Skeletal muscle tissue (tissue), 4 donors: ENCODE data around the gene ADRA2A. TPM values are rescaled to one million over a fixed set of nuclear protein-coding genes. Genes with fewer than 3 reads are reported as not detected.

ENCODE experiments used
- H3K27ac ChIP-seq: one replicate; pipeline ENCODE4 v1.7.0; 2013; ENCODE audit warnings: mild to moderate bottlenecking, low read depth, low read length, inconsistent platforms
- H3K27me3 ChIP-seq, 3 donors: one replicate each; pipeline ENCODE4 v1.7.0; 2013; ENCODE audit warnings: low read length in 3 of 3; ENCODE audit not compliant: control insufficient read depth in 3 of 3, insufficient read depth in 3 of 3
- H3K36me3 ChIP-seq, 3 donors: one replicate each; pipeline ENCODE4 v1.7.0; 2013; ENCODE audit warnings: low read length in 3 of 3; ENCODE audit not compliant: control insufficient read depth in 3 of 3, insufficient read depth in 3 of 3
- H3K4me1 ChIP-seq, 3 donors: one replicate each; pipeline ENCODE4 v1.7.0; 2013; ENCODE audit warnings: low read length in 3 of 3, mild to moderate bottlenecking in 3 of 3; ENCODE audit not compliant: control insufficient read depth in 3 of 3, insufficient read depth in 3 of 3
- H3K4me3 ChIP-seq, 3 donors: one replicate each; pipeline ENCODE4 v1.7.0; 2013; ENCODE audit warnings: low read length in 3 of 3
- H3K9ac ChIP-seq, 3 donors: one replicate each; pipeline ENCODE4 v1.7.0; 2013; ENCODE audit warnings: low read length in 3 of 3, mild to moderate bottlenecking in 3 of 3, moderate library complexity in 2 of 3, low read depth in 1 of 3
- H3K9me3 ChIP-seq, 3 donors: one replicate each; pipeline ENCODE4 v1.7.0; 2013; ENCODE audit warnings: low read length in 3 of 3; ENCODE audit not compliant: control insufficient read depth in 3 of 3
- total RNA-seq: library from RNA; depleted of rRNA; stranded (reverse); fragments of >200 nt; gene quantifications from one replicate; pipeline ENCODE4 v1.2.3, GENCODE V29; 2014
- donor health status: Osteomylitis.

ADRA2A gene
- total RNA-seq, 1 donor from 2014 or later = 2.1 TPM

DNA sequence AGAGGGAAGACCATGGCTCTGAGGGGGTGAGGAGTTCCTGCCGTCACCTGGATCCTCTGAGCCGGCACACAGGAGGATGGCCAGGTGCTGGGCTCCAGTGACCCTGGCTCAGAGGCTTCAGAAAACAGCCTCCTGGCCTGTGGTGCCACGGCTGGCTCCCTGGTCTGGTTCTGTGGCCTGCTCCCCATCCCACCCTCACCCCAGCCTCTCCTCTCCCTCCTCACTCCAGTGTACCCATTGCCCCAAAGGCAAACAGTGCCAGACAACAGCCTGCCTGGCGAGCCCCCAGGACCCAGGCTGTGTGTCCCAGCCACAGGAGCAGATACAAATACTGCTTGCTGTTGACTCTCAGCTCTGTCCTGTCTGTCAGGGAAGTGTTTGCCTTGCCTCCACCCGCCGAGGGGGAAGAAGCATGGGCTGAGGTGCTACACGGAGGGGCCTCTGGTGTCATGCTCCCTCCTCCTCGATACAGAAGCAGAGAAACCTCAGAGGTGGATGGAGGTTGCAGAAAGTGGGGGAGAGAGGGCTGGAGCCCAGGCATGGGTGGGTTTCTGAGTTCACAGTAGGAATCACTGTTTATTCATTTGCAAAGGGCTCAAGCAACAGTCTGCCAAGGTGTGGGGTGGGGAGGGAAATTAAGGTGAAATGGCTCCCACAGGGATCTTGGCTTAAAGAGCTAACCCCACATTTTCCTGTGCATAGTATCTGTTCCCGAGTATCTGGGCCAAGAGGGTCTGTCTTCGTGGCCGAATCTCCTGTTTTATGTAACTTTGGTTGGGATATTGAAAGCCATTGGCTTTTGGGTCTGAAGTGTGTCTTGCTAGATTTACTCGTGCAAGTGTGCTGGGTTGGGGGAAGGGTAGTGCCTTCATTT lies 5.5 kb downstream of the ADRA2A start:
- Histone ChIP-seq H3K36me3 (no peaks in the 10 kb centered on the region), H3K27me3 (peaks cover 17 to 35% (median 24%) of the 10 kb centered on the region in 3 donors), H3K27ac (no peak overlapping the region), H3K4me3 (no peak overlapping the region), H3K9ac (no peak overlapping the region), H3K4me1 (peaks cover 5 to 8% (median 7%) of the 10 kb centered on the region in 3 donors), H3K9me3 (no peaks in the 10 kb centered on the region)

DNA sequence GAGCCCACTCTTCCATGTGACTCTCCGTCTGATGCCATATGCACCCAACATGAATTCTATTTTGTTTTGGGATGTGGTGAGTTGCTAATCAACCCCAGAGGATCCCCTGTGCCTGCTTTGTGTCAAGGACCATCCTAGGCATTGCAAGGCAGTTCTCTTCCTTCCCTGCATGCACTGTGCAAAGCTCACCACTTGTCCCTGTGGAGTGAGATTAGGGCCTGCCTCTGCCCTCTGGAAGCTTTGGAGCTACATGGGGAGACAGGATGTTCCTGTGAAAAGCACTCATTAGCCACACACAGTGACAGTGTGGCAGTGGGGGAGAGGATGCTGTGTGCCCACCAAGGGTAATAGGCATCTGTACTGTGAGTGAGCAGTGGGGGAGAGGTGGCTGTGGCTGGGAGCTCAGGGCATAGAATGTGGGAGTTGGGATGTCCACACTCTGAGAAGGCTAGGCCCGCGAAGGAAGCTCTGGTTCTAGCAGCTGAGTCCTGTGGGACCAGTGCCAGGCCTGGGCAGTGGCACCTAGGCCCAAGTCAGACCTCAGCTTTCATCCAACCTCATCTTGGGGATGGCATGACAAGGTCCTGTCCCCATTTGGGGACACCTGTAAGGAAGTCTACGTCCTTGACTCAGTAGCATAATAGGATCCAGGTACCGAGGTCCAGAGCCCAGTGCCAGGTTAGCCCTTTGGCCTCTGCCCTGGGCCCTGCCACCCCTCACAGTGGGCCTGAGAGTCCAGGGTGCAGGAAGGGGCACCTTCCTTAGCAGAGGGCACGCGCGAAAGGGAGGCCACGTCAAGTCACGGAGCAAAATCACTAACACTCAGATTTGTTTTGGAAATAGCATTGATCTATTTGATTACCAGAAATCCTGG lies 6.6 kb downstream of the ADRA2A start:
- Histone ChIP-seq H3K27ac (no peak overlapping the region), H3K36me3 (no peaks in the 10 kb centered on the region), H3K9me3 (no peaks in the 10 kb centered on the region), H3K4me3 (no peak overlapping the region), H3K27me3 (peaks cover 7 to 26% (median 17%) of the 10 kb centered on the region in 3 donors), H3K9ac (no peak overlapping the region), H3K4me1 (no peaks in the 10 kb centered on the region)

DNA sequence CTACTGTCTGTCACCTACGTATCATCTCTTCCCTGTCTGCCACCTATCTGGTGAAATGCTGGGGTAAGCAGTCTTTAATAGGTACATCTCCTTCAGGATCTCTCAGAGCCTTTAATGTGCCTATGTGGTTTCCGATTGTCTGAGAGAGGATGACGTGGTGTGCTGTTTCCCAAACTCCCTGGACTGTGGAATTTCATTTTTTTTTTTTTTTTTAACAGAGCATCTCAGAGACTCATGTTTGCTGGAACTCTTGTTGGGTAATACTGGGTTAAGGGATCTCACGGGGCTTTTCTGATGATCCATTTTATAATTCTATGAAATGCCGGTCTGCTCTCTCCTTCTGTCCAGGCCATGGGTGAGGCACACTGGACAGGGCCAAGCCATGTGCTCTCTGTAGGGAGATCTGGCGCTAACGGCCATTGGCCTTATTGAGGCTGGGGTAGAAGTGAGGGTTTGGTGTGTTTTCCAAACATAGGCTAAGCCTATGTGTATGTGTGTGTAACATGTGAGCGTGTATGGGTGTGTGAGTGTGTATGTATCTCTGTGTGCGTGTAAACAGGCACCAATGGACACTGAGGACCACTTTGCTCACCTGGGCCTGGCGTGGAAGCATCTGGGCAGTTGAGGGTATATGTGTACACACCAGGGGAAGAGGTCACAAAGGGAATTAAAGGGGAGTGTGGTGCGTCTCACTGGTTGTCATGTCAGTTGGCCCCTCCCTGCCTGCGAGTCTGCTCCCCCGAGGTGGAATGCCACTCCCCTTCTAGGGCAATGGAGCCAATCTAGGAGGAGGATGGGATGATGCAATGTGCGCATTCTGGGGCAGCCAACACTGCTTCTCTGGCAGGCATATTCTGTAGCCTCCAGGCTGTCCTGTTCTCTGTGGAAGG lies 7.8 kb downstream of the ADRA2A start:
- no peaks in the 10 kb centered on the region for H3K9me3 ChIP-seq
- H3K27me3 ChIP-seq = peaks cover 4 to 15% (median 6%) of the 10 kb centered on the region in 3 donors
- no peaks in the 10 kb centered on the region for H3K4me1 ChIP-seq
- H3K36me3 ChIP-seq = no peaks in the 10 kb centered on the region
- no peak overlapping the region for H3K4me3 ChIP-seq
- H3K27ac ChIP-seq = no peak overlapping the region
- H3K9ac ChIP-seq = no peak overlapping the region

DNA sequence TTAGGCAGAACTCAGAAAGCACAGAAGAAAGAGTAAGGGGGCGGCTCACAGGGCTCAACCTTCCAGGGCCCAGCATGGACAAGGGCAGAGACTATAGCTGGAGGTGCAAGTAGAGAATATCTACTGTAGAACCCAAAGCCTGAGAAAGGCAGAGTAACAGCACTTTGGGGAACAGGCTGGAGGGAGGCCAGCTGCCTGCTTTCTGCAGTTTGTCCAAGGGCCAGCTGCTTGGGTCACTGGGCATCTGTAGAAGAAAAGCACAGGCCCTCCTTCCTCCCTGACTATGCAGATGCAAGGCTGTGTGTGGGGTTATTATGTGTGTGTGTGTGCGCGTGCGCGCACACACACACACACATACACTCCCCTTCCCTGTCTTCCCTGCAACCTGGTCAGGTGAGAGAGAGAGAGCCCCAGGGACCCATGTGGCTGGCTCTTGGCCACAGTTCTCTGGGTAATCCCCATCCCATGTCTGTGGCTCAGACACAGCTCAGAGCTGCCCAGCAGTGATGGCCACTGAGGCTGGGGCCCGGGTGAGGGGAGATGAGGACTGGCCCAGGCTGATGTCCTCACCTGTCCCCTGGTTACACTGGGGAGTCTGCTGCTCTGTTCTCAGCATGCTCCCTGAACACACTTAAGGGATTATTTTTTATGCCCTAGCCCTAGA lies 9.0 kb downstream of the ADRA2A start:
- Histone ChIP-seq H3K4me3 (no peak overlapping the region), H3K4me1 (no peaks in the 10 kb centered on the region), H3K9ac (no peak overlapping the region), H3K27ac (no peak overlapping the region), H3K27me3 (peaks cover 3 to 12% (median 4%) of the 10 kb centered on the region in 3 donors), H3K36me3 (no peaks in the 10 kb centered on the region), H3K9me3 (no peaks in the 10 kb centered on the region)

DNA sequence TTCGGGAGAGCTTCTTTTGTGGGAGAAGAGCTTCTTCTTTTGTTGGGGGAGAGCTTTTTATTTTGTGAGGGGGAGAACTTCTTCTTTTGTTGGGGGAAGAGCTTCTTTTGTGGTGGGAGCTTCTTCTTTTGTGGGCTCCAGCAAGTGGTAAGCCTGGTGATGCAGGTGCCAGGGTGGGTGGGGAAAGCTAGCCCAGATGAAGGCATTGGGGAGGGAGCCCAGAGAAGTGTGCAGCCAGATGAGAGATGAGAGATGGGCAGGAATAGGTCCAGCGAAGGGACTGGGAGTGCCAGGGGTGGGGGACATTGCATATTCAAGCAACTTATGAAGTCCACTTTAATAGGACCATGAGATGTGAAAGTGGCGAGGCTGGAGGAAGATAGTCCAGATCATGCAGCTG lies 9.7 kb downstream of the ADRA2A start:
- Histone ChIP-seq H3K36me3 (no peaks in the 10 kb centered on the region), H3K4me1 (no peaks in the 10 kb centered on the region), H3K27me3 (peaks cover 3 to 12% (median 4%) of the 10 kb centered on the region in 3 donors), H3K9me3 (no peaks in the 10 kb centered on the region), H3K27ac (no peak overlapping the region), H3K4me3 (no peak overlapping the region), H3K9ac (no peak overlapping the region)

DNA sequence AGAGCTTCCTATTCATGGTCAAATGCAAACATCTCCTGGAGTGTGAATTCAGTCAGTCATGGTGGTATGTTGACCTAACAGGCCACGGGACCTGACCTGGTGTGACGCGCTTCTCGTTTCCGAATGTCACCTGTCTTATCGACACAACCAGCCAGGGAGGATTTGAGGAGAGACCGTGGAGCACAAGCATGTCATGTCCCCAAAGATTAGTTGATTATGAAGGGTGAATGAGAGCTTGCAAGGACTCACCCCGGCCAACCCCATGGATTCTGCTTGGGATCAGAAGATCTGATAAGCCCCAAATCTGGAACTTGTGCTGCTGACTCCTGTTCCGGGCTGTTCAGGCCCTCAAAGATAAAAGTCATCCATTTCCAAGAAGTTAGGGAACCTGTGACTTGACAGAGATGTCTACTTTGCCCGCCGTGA lies 10.5 kb downstream of the ADRA2A start:
- Histone ChIP-seq H3K36me3 (no peaks in the 10 kb centered on the region), H3K9me3 (no peaks in the 10 kb centered on the region), H3K4me1 (no peaks in the 10 kb centered on the region), H3K4me3 (no peak overlapping the region), H3K27ac (no peak overlapping the region), H3K9ac (no peak overlapping the region), H3K27me3 (peaks cover under 1 to 5% (median 3%) of the 10 kb centered on the region in 3 donors)

DNA sequence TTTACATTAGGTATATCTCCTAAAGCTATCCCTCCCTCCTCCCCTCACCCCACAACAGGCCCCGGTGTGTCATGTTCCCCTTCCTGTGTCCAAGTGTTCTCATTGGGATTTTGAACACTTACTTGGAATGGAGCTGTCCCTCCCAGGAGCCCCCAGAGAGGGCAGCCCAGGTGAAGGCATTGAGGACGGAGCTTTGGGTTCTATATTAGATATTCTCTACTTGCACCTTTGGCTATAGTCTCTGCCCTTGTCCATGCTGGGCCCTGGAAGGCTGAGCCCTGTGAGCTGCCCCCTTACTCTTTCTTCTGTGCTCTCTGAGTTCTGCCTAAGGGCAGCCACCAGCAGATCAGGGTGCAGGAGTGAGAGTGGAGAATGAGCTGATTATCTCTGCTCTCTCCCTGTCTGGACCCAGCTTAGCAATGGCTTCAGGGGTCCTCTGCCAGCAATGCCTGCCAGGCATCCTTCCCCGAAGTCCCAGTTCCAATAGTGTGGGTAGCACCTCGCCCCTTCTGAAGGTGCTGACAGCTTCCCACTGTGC lies 11.2 kb downstream of the ADRA2A start:
- H3K36me3 ChIP-seq = no peaks in the 10 kb centered on the region
- no peak overlapping the region for H3K4me3 ChIP-seq
- peaks cover 0 to 4% (median 3%) of the 10 kb centered on the region in 3 donors for H3K27me3 ChIP-seq
- no peak overlapping the region for H3K9ac ChIP-seq
- no peak overlapping the region for H3K27ac ChIP-seq
- no peaks in the 10 kb centered on the region for H3K9me3 ChIP-seq
- H3K4me1 ChIP-seq = no peaks in the 10 kb centered on the region

DNA sequence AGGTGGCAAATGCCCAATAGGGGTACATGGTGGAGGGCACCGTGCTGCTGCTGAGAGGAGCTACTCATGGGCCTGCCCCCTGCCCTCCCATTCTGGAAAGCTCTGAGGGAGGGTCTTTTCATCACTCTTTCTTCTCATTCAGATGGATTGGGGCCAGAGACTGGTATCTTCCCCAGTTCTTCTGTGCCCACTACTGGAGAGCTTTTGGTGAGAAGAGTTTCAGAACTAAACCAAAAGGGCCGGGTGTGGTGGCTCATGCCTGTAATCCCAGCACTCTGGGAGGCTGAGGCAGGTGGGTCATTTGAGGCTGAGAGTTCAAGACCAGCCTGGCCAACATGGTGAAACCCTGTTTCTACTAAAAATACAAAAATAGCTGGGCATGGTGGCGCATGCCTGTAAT lies 12.5 kb downstream of the ADRA2A start:
- Histone ChIP-seq H3K9me3 (no peaks in the 10 kb centered on the region), H3K27me3 (peaks cover 0 to 6% (median 4%) of the 10 kb centered on the region in 3 donors), H3K4me1 (no peaks in the 10 kb centered on the region), H3K36me3 (no peaks in the 10 kb centered on the region), H3K4me3 (no peak overlapping the region), H3K9ac (no peak overlapping the region), H3K27ac (no peak overlapping the region)

DNA sequence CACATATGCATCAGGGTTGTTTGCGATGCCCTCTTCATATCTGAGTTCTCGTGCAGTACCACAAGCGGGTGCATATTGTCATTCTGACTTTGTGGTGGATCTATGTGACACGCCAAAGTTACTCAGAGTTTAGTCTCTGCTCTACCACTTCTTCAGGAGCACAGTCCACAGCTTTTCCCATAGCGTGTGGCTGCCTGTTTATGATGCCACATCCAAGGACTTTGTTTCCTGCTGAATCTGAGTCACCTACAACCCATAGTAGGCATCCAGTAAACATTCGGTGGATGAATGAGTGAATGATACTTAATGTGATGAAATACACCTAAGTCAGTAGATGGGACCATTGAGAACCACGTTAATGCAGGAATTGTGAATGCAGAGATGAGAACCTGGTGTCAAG lies 15.0 kb downstream of the ADRA2A start:
- no peak overlapping the region for H3K27ac ChIP-seq
- H3K9ac ChIP-seq = no peak overlapping the region
- no peak overlapping the region for H3K4me3 ChIP-seq
- H3K36me3 ChIP-seq = no peaks in the 10 kb centered on the region
- no peaks in the 10 kb centered on the region for H3K9me3 ChIP-seq
- H3K4me1 ChIP-seq = no peaks in the 10 kb centered on the region
- H3K27me3 ChIP-seq = peaks cover 0 to 6% (median 3%) of the 10 kb centered on the region in 3 donors
